CD14-positive monocyte (primary cell): ENCODE results near the gene CAVIN3. TPM values are rescaled to one million over a fixed set of nuclear protein-coding genes. Genes with fewer than 3 reads are reported as not detected.

Source experiments
- DNase-seq, 3 donors: peaks; one replicate each; pipeline ENCODE4 v3.0.0-alpha.2; 2011 to 2022
- H2AFZ ChIP-seq: 2 replicates; pipeline ENCODE4 v1.6.0; 2012; ENCODE audit warnings: mild to moderate bottlenecking, low read depth, low read length, inconsistent platforms; ENCODE audit not compliant: insufficient read depth, poor library complexity, severe bottlenecking
- H3K27ac ChIP-seq, 2 donors: 1 replicate in 1 of 2; 2 replicates in 1 of 2; pipeline ENCODE4 v1.5.1; 2012 to 2013; ENCODE audit warnings: low read length in 2 of 2, control low read depth in 1 of 2, inconsistent platforms in 1 of 2, low read depth in 1 of 2, mild to moderate bottlenecking in 1 of 2
- H3K27me3 ChIP-seq, 2 donors: one replicate each; pipeline versions ENCODE4 v1.6.0 to v1.6.1; 2011 to 2013; ENCODE audit warnings: low read length in 2 of 2; ENCODE audit not compliant: control insufficient read depth in 2 of 2, insufficient read depth in 2 of 2
- H3K36me3 ChIP-seq, 2 donors: replicated peaks in 1 of 2; 1 replicate in 1 of 2; 2 replicates in 1 of 2; pipeline versions ENCODE4 v1.5.1 to v1.6.1; 2012 to 2013; ENCODE audit warnings: low read length in 2 of 2, control low read depth in 1 of 2, inconsistent platforms in 1 of 2, mild to moderate bottlenecking in 1 of 2; ENCODE audit not compliant: insufficient read depth in 2 of 2, control insufficient read depth in 1 of 2
- H3K4me1 ChIP-seq, 2 donors: 1 replicate in 1 of 2; 2 replicates in 1 of 2; pipeline versions ENCODE4 v1.5.1 to v1.6.1; 2012 to 2013; ENCODE audit warnings: low read length in 2 of 2, control low read depth in 1 of 2, inconsistent platforms in 1 of 2, mild to moderate bottlenecking in 1 of 2, moderate library complexity in 1 of 2; ENCODE audit not compliant: insufficient read depth in 2 of 2, control insufficient read depth in 1 of 2
- H3K4me2 ChIP-seq: replicated peaks from 2 replicates; pipeline ENCODE3; 2012; ENCODE audit warnings: low read length, moderate library complexity, mild to moderate bottlenecking; ENCODE audit not compliant: poor library complexity, severe bottlenecking; ENCODE audit errors: extremely low read depth
- H3K4me3 ChIP-seq, 3 experiments: fragments of 200-600 bp in 1 of 3; sonication (generic) in 1 of 3; replicated peaks in 1 of 3; 1 replicate in 2 of 3; 2 replicates in 1 of 3; pipeline ENCODE4 v1.5.1; 2011 to 2013; ENCODE audit warnings: low read length in 3 of 3, mild to moderate bottlenecking in 3 of 3, control low read depth in 2 of 3, low read depth in 2 of 3, inconsistent platforms in 1 of 3, moderate library complexity in 1 of 3
- H3K79me2 ChIP-seq: 2 replicates; pipeline ENCODE4 v1.6.0; 2012; ENCODE audit warnings: mild to moderate bottlenecking, control low read depth, inconsistent platforms, low read length, moderate library complexity; ENCODE audit not compliant: insufficient read depth
- H3K9ac ChIP-seq: 2 replicates; pipeline ENCODE4 v1.6.0; 2017; ENCODE audit warnings: low read length, mild to moderate bottlenecking; ENCODE audit not compliant: insufficient read depth, poor library complexity, severe bottlenecking
- H3K9me3 ChIP-seq, 2 donors: replicated peaks in 1 of 2; 1 replicate in 1 of 2; 2 replicates in 1 of 2; pipeline versions ENCODE4 v1.5.1 to v1.6.1; 2012 to 2013; ENCODE audit warnings: low read length in 2 of 2, control low read depth in 1 of 2; ENCODE audit not compliant: control insufficient read depth in 1 of 2, insufficient read depth in 1 of 2
- H4K20me1 ChIP-seq: 2 replicates; pipeline ENCODE4 v1.6.0; 2012; ENCODE audit warnings: mild to moderate bottlenecking, low read length, control low read depth, moderate library complexity; ENCODE audit not compliant: insufficient read depth
- H3K27ac Mint-ChIP-seq, 7 donors: one replicate each; pipeline ENCODE4 v1.8.0; 2020; ENCODE audit warnings: mild to moderate bottlenecking in 7 of 7, mixed read lengths in 7 of 7, moderate library complexity in 6 of 7, inconsistent platforms in 2 of 7
- H3K27me3 Mint-ChIP-seq, 3 donors: one replicate each; pipeline ENCODE4 v1.8.0; 2021 to 2022; ENCODE audit warnings: low read depth in 3 of 3, mild to moderate bottlenecking in 3 of 3, mixed read lengths in 3 of 3, moderate library complexity in 3 of 3, inconsistent platforms in 1 of 3
- H3K36me3 Mint-ChIP-seq, 2 donors: one replicate each; pipeline ENCODE4 v1.8.0; 2020; ENCODE audit warnings: mixed read lengths in 2 of 2, inconsistent platforms in 1 of 2, mild to moderate bottlenecking in 1 of 2
- H3K4me1 Mint-ChIP-seq: one replicate; pipeline ENCODE4 v1.8.0; 2020; ENCODE audit warnings: mild to moderate bottlenecking, mixed read lengths
- H3K4me3 Mint-ChIP-seq, 2 donors: one replicate each; pipeline ENCODE4 v1.8.0; 2020; ENCODE audit warnings: mild to moderate bottlenecking in 2 of 2, mixed read lengths in 2 of 2, moderate library complexity in 1 of 2
- H3K9me3 Mint-ChIP-seq, 7 donors: one replicate each; pipeline ENCODE4 v1.8.0; 2020 to 2022; ENCODE audit warnings: mixed read lengths in 7 of 7, mild to moderate bottlenecking in 6 of 7, moderate library complexity in 6 of 7, inconsistent platforms in 2 of 7
- CTCF ChIP-seq: fragments of 200-600 bp; IDR thresholded peaks from one replicate; pipeline ENCODE4 v1.8.0; 2022; ENCODE audit warnings: antibody characterized with exemption, mild to moderate bottlenecking
- WGBS: methylation state at CpG from one replicate; pipeline ENCODE4 v1.1.5; 2013; ENCODE audit warnings: missing lambda C conversion rate; ENCODE audit not compliant: insufficient coverage; 5-methylcytosine and 5-hydroxymethylcytosine counted together
- intact Hi-C, 2 donors: fragments of 100-400 bp; cut with micrococcal nuclease; formaldehyde crosslinking; loops; one replicate each; pipeline versions ENCODE4 v1.15.0 to v1.15.1; 2023
- polyA plus RNA-seq, 3 donors: library from polyadenylated mRNA; depleted of rRNA in 1 of 3; unstranded in 2 of 3; stranded (reverse) in 1 of 3; fragments of 300-500 nt in 2 of 3; fragments of >200 nt in 1 of 3; fragmentation: Illumina TruSeq in 2 of 3; gene quantifications; 1 replicate in 2 of 3; 2 replicates in 1 of 3; pipeline ENCODE4 v1.2.3, GENCODE V29; 2012 to 2021

Gene CAVIN3
- polyA plus RNA-seq, 3 donors: 3.1 to 13.6 (median 11.2) TPM

GRCh38 chr11:6301096-6301495 lies 19.2 kb downstream of the CAVIN3 start:
- Histone ChIP-seq H3K27ac (no peak overlapping the region), H3K9me3 (no peaks in the 10 kb centered on the region), H3K4me1 (no peaks in the 10 kb centered on the region), H3K36me3 (no peaks in the 10 kb centered on the region), H3K79me2 (no peaks in the 10 kb centered on the region), H3K4me3 (no peak overlapping the region), H3K4me2 (no peak overlapping the region), H3K27me3 (peaks cover 3 to 15% of the 10 kb centered on the region in 2 donors), H2AFZ (no peak overlapping the region), H4K20me1 (no peaks in the 10 kb centered on the region), H3K9ac (no peak overlapping the region)
- TF ChIP-seq CTCF: no peak
- Mint-ChIP-seq H3K9me3 (no peaks in the 10 kb centered on the region), H3K27me3 (peaks cover 4 to 17% (median 6%) of the 10 kb centered on the region in 3 donors), H3K36me3 (no peaks in the 10 kb centered on the region), H3K4me3 (no peak overlapping the region), H3K27ac (no peak overlapping the region), H3K4me1 (no peaks in the 10 kb centered on the region)
- intact Hi-C loops: no loop called here
- DNase-seq: no peak
- WGBS: no CpG with 5 or more reads among the region's 2 CpGs

DNA sequence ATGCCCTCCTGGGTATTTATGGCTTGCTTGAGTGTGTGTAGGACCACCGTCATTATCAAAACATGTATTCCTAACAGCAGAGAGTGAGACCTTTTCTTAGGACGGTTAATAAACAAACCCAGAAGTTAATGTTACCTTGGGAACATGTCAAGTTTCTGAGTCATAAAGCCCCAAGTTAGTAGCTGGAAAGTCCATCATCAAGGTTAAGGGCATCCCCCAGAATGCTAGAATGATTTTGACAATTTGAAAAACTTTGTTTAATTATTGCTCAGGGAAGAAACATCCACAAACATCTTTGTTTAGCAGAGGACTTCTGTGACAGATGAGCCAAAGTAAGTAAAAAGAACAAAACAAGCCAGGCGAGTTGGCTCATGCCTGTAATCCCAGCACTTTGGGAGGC lies 20.0 kb downstream of the CAVIN3 start:
- intact Hi-C loops: no loop called here
- Mint-ChIP-seq H3K4me1 (peaks cover 4% of the 10 kb centered on the region), H3K9me3 (peaks cover 0 to 2% (median 0%) of the 10 kb centered on the region in 7 donors), H3K27ac (no peak overlapping the region), H3K4me3 (no peak overlapping the region), H3K27me3 (peaks cover 3 to 12% (median 4%) of the 10 kb centered on the region in 3 donors), H3K36me3 (no peaks in the 10 kb centered on the region)
- no peak for TF ChIP-seq CTCF
- H3K27ac ChIP-seq: no peak overlapping the region
- no peaks in the 10 kb centered on the region for H3K9me3 ChIP-seq
- H2AFZ ChIP-seq: no peak overlapping the region
- no peaks in the 10 kb centered on the region for H3K36me3 ChIP-seq
- H3K4me3 ChIP-seq: no peak overlapping the region
- no peaks in the 10 kb centered on the region for H4K20me1 ChIP-seq
- no peaks in the 10 kb centered on the region for H3K4me1 ChIP-seq
- no peak overlapping the region for H3K4me2 ChIP-seq
- H3K9ac ChIP-seq: no peak overlapping the region
- no peaks in the 10 kb centered on the region for H3K79me2 ChIP-seq
- no CpG with 5 or more reads among the region's 3 CpGs for WGBS
- H3K27me3 ChIP-seq: peaks cover 3 to 10% of the 10 kb centered on the region in 2 donors
- no peak for DNase-seq
